ENCODE measurements around the gene RABGAP1L.

The RABGAP1L gene

GRCh38 chr1:174448974-174449373 lies 289.7 kb downstream of the RABGAP1L start:
- FAIRE-seq (no peak), DNase-seq (ENCODE audit: insufficient read length, low spot score) (no peak)
- TF ChIP-seq, protein P1, sequence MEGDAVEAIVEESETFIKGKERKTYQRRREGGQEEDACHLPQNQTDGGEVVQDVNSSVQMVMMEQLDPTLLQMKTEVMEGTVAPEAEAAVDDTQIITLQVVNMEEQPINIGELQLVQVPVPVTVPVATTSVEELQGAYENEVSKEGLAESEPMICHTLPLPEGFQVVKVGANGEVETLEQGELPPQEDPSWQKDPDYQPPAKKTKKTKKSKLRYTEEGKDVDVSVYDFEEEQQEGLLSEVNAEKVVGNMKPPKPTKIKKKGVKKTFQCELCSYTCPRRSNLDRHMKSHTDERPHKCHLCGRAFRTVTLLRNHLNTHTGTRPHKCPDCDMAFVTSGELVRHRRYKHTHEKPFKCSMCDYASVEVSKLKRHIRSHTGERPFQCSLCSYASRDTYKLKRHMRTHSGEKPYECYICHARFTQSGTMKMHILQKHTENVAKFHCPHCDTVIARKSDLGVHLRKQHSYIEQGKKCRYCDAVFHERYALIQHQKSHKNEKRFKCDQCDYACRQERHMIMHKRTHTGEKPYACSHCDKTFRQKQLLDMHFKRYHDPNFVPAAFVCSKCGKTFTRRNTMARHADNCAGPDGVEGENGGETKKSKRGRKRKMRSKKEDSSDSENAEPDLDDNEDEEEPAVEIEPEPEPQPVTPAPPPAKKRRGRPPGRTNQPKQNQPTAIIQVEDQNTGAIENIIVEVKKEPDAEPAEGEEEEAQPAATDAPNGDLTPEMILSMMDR (IDR thresholded peaks at IDR 0.05; ENCODE audit: insufficient read depth, missing control alignments) = no peak

DNA sequence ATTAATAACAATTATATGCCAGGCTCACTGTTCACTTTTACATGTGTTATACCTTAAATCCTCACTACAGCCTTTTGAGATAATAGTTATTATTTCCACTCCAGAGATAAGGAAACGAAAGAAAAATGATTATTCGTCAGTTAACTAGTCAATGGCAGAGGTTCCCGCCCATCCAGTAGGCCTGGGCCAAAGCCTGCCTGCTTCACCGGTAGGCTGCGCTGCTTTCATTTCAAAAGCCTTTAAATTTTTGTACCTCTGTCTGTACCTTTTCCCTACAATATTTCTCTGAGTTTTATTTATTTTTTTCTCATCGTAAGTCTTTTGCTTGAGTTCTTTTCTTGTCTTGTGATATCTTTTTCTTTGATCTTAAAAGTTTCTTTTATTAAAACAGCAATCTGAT lies 292.1 kb downstream of the RABGAP1L start:
- TF ChIP-seq, protein P1 (IDR thresholded peaks at IDR 0.05; ENCODE audit: insufficient read depth, missing control alignments) = no peak
- FAIRE-seq = peak; percentile 38
- no peak for DNase-seq (ENCODE audit: insufficient read length, low spot score)

DNA sequence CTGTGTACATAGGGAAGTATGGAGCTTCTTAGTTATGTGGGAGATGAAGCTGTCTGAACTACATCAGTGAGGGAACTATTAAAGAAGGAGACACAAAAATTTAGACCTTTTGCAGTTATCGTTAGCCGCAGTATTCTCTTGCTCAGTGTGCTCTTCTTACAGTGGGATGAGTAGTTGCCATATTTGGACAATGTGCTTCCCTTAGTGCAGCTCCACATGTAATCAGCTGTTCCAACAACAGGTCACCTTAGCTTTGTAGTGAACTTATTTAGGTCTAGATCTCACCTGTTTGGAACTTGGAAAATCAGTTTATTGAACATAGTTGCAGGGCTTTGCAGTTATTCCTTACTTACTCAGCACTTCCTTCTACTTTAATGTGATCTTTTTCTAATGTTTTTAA lies 306.5 kb downstream of the RABGAP1L start:
- no peak for DNase-seq (ENCODE audit: insufficient read length, low spot score)
- TF ChIP-seq, protein P1 (IDR thresholded peaks at IDR 0.05; ENCODE audit: insufficient read depth, missing control alignments) = no peak
- FAIRE-seq = no peak

- DNase-seq (ENCODE audit: insufficient read length, low spot score) (no peak), FAIRE-seq (no peak)
- TF ChIP-seq, protein P1 (IDR thresholded peaks at IDR 0.05; ENCODE audit: insufficient read depth, missing control alignments) = no peak
Measured at GRCh38 chr1:174466607-174467006, 307.3 kb downstream of the RABGAP1L start.

- FAIRE-seq (peak; percentile 94), DNase-seq (ENCODE audit: insufficient read length, low spot score) (no peak)
- TF ChIP-seq, protein P1 (IDR thresholded peaks at IDR 0.05; ENCODE audit: insufficient read depth, missing control alignments) = no peak
Measured at GRCh38 chr1:174469052-174469451, 309.7 kb downstream of the RABGAP1L start.

DNA sequence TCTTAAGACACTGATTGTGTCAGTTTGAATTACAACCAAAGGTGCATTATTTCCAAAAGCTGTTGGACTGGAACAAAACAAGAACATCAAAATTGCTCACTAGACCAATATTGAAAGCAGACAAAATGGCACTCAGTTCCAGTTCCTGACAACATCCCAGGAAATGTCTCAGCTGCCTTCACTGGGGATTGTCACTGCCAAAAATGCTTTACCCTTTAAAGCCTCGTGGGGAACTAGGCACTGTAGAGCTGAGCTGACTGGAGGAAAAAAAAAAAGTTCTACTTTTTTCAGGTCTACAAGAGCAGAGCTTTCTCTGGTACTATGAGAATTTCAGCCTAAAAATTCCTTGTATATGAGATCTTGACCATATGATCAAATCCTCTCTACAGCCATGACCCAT lies 310.4 kb downstream of the RABGAP1L start:
- TF ChIP-seq, protein P1 (IDR thresholded peaks at IDR 0.05; ENCODE audit: insufficient read depth, missing control alignments) = no peak
- no peak for DNase-seq (ENCODE audit: insufficient read length, low spot score)
- no peak for FAIRE-seq

- no peak for DNase-seq (ENCODE audit: insufficient read length, low spot score)
- peak; percentile 87 for FAIRE-seq
- TF ChIP-seq, protein P1 (IDR thresholded peaks at IDR 0.05; ENCODE audit: insufficient read depth, missing control alignments) = no peak
Measured at GRCh38 chr1:174479281-174479680, 320.0 kb downstream of the RABGAP1L start.
